K562 (cell line): ENCODE data around the gene SRRT. TPM values are rescaled to one million over a fixed set of nuclear protein-coding genes. Genes with fewer than 3 reads are reported as not detected.
A peak's percentile ranks its signal among the peaks of the same experiment; 100 is the strongest.

Experiments used
- BCOR ChIP-seq: fragments of 450-650 bp; IDR thresholded peaks from 2 replicates; pipeline ENCODE4 v1.6.1; 2016
- CCAR2 ChIP-seq: fragments of 200-400 bp; formaldehyde crosslinking; IDR thresholded peaks from 2 replicates; pipeline ENCODE4 v1.6.1; 2017; ENCODE audit warnings: mild to moderate bottlenecking, low read depth, low read length
- DDX20 ChIP-seq: fragments of 450-650 bp; IDR thresholded peaks from 2 replicates; pipeline ENCODE4 v1.6.1; 2016; ENCODE audit warnings: missing genetic modification characterization, low read depth, mild to moderate bottlenecking, missing compliant biosample characterization, moderate library complexity
- ELF1 ChIP-seq: fragments of 200-800 bp; sonication (Bioruptor generic); IDR thresholded peaks from 2 replicates; pipeline ENCODE4 v1.6.1; 2016; ENCODE audit warnings: missing genetic modification characterization, missing compliant biosample characterization
- KDM2B ChIP-seq: fragments of 250-450 bp; sonication (Bioruptor Pico); IDR thresholded peaks from 2 replicates; pipeline ENCODE4 v1.8.0; 2021; ENCODE audit warnings: mild to moderate bottlenecking, moderate library complexity
- MYC ChIP-seq, 2 experiments: fragments of 250-450 bp in 1 of 2; sonication (Bioruptor Pico) in 1 of 2; IDR thresholded peaks; 2 replicates each; pipeline versions ENCODE4 v1.5.1 to v1.6.1; 2012 to 2021; ENCODE audit warnings: low read depth in 2 of 2, borderline replicate concordance in 1 of 2, improper control_type of control experiment in 1 of 2, low read length in 1 of 2, mild to moderate bottlenecking in 1 of 2, moderate library complexity in 1 of 2
- NFYB ChIP-seq: IDR thresholded peaks from 2 replicates; pipeline ENCODE4 v1.6.1; 2011; ENCODE audit warnings: mild to moderate bottlenecking, moderate library complexity; ENCODE audit not compliant: insufficient read length; ENCODE audit errors: extremely low read depth
- POLR2B ChIP-seq: fragments of 450-650 bp; IDR thresholded peaks from 2 replicates; pipeline ENCODE4 v1.6.1; 2018; ENCODE audit warnings: low read depth; ENCODE audit not compliant: partially characterized antibody
- RBBP5 ChIP-seq: fragments of 200-600 bp; sonication (generic); IDR thresholded peaks from 2 replicates; pipeline ENCODE4 v1.6.1; 2012; ENCODE audit warnings: borderline replicate concordance, mild to moderate bottlenecking, low read length, control low read depth, inconsistent platforms; ENCODE audit not compliant: insufficient read depth, poor library complexity, severe bottlenecking
- SETDB1 ChIP-seq: IDR thresholded peaks from one replicate; pipeline ENCODE4 v1.6.1; 2012; ENCODE audit warnings: low read length, control low read depth, inconsistent platforms
- SFPQ ChIP-seq: fragments of 200-400 bp; formaldehyde crosslinking; IDR thresholded peaks from 2 replicates; pipeline ENCODE4 v1.6.1; 2017; ENCODE audit warnings: mild to moderate bottlenecking, low read depth, low read length, moderate library complexity
- TBP ChIP-seq: optimal IDR thresholded peaks from 2 replicates; pipeline ENCODE3; 2011; ENCODE audit warnings: low read depth, low read length, improper control_type of control experiment
- TCF7L2 ChIP-seq: fragments of 150-350 bp; IDR thresholded peaks from 2 replicates; pipeline ENCODE4 v1.6.1; 2016; ENCODE audit warnings: low read depth, mild to moderate bottlenecking, low read length, moderate library complexity
- TCFL5 ChIP-seq: fragments of 250-450 bp; sonication (Bioruptor Pico); conservative IDR thresholded peaks from 2 replicates; pipeline ENCODE4 v1.6.1; 2021; ENCODE audit warnings: mild to moderate bottlenecking, moderate library complexity, matching md5 sums
- TFAM ChIP-seq: fragments of 250-450 bp; sonication (Bioruptor Pico); conservative IDR thresholded peaks from 2 replicates; pipeline ENCODE4 v1.5.0; 2021; ENCODE audit warnings: mild to moderate bottlenecking, moderate library complexity
- TFAP4 ChIP-seq: sonication (generic); formaldehyde crosslinking; IDR thresholded peaks from 2 replicates; pipeline ENCODE4 v1.8.0; 2022; ENCODE audit warnings: missing genetic modification reagents, mild to moderate bottlenecking, moderate library complexity, borderline replicate concordance
- ZNF586 ChIP-seq: fragments of 450-650 bp; formaldehyde crosslinking; conservative IDR thresholded peaks from 2 replicates; pipeline ENCODE4 v1.4.0; 2020; ENCODE audit warnings: mild to moderate bottlenecking, moderate library complexity
- ZNF766 ChIP-seq: fragments of 200-800 bp; sonication (Bioruptor generic); conservative IDR thresholded peaks from 2 replicates; pipeline ENCODE4 v1.6.1; 2016; ENCODE audit warnings: missing genetic modification characterization, missing compliant biosample characterization
- ZSCAN32 ChIP-seq: fragments of 450-650 bp; formaldehyde crosslinking; IDR thresholded peaks from 2 replicates; pipeline ENCODE4 v1.4.0; 2020; ENCODE audit warnings: mild to moderate bottlenecking, moderate library complexity
- polyA plus RNA-seq, 8 experiments: library from polyadenylated mRNA; depleted of rRNA in 4 of 8; stranded (reverse) in 5 of 8; unstranded in 3 of 8; fragments of >200 nt; fragmentation: Nextera tagmentation in 2 of 8; fragmentation: Illumina TruSeq in 1 of 8; extraction: Ambion mirVana in 2 of 8; extraction: Trizol in 1 of 8; gene quantifications; 2 replicates each; pipeline versions ENCODE4 v1.2.1 to v1.2.3, GENCODE V29; 2011 to 2014; ENCODE audit warnings: inconsistent platforms in 1 of 8, missing spikeins in 1 of 8
- total RNA-seq, 7 experiments: library from RNA; depleted of rRNA in 6 of 7; stranded (reverse); fragments of >200 nt in 6 of 7; fragmentation: Illumina TruSeq in 2 of 7; extraction: Trizol in 2 of 7; gene quantifications; 2 replicates each; pipeline versions ENCODE4 v1.2.1 to v1.2.3, GENCODE V29; 2011 to 2021; ENCODE audit warnings: low replicate concordance in 1 of 7
- TF ChIP-seq, protein P1 (sequence below): fragments of 450-650 bp; formaldehyde crosslinking; IDR thresholded peaks from 2 replicates; pipeline ENCODE4 v1.4.0; 2022; ENCODE audit warnings: mild to moderate bottlenecking, moderate library complexity
- TF ChIP-seq, protein P2 (sequence below): fragments of 250-450 bp; sonication (Bioruptor Pico); IDR thresholded peaks from 2 replicates; pipeline ENCODE4 v1.8.0; 2021; ENCODE audit warnings: moderate library complexity, mild to moderate bottlenecking, inconsistent platforms
- TF ChIP-seq, protein P3 (sequence below): fragments of 250-450 bp; sonication (Bioruptor Pico); IDR thresholded peaks from 2 replicates; pipeline ENCODE4 v1.4.0; 2020; ENCODE audit warnings: mild to moderate bottlenecking

SRRT gene
- total and polyA plus RNA-seq, 9 of the 15 experiments (the other 6 are each of a cell fraction or from before 2014, with no cell fraction given): 10.3 to 263 (median 84.4) TPM

DNA sequence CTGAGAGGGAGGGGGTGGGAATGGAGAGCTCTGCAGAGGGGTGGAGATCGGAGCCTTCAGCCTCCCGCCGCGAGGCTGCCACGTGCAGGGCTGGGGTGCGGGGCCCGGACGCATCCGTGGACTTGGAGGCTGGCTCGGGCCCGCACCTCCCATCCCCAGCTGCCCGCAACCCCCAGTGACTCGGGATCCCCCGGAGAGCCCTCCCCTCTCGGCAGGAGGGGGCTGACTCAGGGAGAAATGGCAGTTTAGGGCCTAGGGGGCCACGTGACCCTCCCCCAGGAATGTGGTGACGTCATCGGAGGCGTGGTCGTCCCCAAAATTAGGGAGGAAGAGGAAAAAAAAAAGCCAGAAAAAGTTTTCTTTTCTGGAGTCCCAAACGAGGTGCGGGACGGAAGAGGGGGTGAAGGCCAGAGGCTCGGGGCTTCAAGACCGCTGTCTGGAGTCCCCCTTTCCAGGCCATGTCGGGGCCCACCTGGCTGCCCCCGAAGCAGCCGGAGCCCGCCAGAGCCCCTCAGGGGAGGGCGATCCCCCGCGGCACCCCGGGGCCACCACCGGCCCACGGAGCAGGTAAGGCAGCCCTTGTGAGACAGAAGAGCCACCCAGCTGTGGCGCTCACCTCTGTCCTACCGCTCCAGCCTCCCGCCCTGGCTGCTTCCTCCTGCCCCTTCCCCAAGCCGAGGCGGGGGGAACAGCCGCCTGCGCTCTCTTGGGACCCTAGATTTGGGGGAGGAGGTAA, 7.7 kb upstream of the SRRT start, which contains the start of gene TRIP6 (continued):
- TF ChIP-seq MYC (IDR thresholded peaks at IDR 0.05; ENCODE audit: low read depth, low read length) (peak; percentile 99), MYC (CRISPR knock-in tag; IDR thresholded peaks at IDR 0.05; ENCODE audit: borderline replicate concordance, low read depth) (peak; percentile 93; the same call in 1 of the 2 replicates), DDX20 (tag) (no peak), SFPQ (no peak), ZNF586 (CRISPR knock-in tag) (no peak), ELF1 (tag) (0 out of 2 replicates have a peak, but pooled peaks have one; percentile 37), SETDB1 (no peak), TFAP4 (CRISPR knock-in tag) (peak; percentile 89), NFYB (no peak), KDM2B (CRISPR knock-in tag) (no peak; the same call in 1 of the 2 replicates), ZSCAN32 (CRISPR knock-in tag) (no peak), CCAR2 (no peak), POLR2B (peak; percentile 74), TFAM (CRISPR knock-in tag) (no peak), ZNF766 (CRISPR knock-in tag) (no peak), TCFL5 (CRISPR knock-in tag) (no peak), TCF7L2 (no peak), RBBP5 (no peak), BCOR (no peak), TBP (peak; percentile 74)
- TF ChIP-seq, protein P1, sequence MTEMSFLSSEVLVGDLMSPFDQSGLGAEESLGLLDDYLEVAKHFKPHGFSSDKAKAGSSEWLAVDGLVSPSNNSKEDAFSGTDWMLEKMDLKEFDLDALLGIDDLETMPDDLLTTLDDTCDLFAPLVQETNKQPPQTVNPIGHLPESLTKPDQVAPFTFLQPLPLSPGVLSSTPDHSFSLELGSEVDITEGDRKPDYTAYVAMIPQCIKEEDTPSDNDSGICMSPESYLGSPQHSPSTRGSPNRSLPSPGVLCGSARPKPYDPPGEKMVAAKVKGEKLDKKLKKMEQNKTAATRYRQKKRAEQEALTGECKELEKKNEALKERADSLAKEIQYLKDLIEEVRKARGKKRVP (CRISPR knock-in tag): 0 out of 2 replicates have a peak, but pooled peaks have one; percentile 7
- TF ChIP-seq, protein P2, sequence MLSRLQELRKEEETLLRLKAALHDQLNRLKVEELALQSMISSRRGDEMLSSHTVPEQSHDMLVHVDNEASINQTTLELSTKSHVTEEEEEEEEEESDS: no peak
- TF ChIP-seq, protein P3, sequence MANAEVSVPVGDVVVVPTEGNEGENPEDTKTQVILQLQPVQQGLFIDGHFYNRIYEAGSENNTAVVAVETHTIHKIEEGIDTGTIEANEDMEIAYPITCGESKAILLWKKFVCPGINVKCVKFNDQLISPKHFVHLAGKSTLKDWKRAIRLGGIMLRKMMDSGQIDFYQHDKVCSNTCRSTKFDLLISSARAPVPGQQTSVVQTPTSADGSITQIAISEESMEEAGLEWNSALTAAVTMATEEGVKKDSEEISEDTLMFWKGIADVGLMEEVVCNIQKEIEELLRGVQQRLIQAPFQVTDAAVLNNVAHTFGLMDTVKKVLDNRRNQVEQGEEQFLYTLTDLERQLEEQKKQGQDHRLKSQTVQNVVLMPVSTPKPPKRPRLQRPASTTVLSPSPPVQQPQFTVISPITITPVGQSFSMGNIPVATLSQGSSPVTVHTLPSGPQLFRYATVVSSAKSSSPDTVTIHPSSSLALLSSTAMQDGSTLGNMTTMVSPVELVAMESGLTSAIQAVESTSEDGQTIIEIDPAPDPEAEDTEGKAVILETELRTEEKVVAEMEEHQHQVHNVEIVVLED (CRISPR knock-in tag): no peak
